GM08714 (cell line): Measurements from ENCODE around the gene ZNF804B.

Source experiments
- H3K4me3 ChIP-seq: fragments of 200-500 bp; sonication (Bioruptor generic); 2 replicates; pipeline ENCODE4 v1.5.1; 2014; ENCODE audit warnings: mild to moderate bottlenecking, low read length, inconsistent platforms
- ZNF274 ChIP-seq: IDR thresholded peaks from 2 replicates; pipeline ENCODE4 v1.6.1; 2012; ENCODE audit warnings: mild to moderate bottlenecking, low read depth, low read length

The ZNF804B gene

DNA sequence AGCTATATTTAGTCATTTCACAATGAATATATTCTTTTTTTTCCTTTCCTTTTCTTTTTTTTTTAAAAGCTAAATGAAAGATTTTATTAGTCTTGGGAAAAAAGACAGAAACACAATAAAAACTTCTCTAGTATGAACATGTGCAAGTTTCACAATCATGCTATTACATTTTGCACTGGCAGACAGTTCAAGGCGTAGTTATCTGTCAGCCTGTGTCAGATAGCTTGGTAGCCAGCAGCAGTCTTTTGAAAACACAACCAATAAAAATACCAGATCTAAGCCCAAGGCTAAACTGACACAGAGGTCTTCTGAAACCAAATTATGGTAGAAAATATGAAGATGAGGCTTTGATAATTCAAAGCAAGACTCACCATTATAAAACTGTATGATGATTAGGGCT, 241.8 kb downstream of the ZNF804B start:
- TF ChIP-seq ZNF274, result no peak
- no peak overlapping the region for H3K4me3 ChIP-seq

DNA sequence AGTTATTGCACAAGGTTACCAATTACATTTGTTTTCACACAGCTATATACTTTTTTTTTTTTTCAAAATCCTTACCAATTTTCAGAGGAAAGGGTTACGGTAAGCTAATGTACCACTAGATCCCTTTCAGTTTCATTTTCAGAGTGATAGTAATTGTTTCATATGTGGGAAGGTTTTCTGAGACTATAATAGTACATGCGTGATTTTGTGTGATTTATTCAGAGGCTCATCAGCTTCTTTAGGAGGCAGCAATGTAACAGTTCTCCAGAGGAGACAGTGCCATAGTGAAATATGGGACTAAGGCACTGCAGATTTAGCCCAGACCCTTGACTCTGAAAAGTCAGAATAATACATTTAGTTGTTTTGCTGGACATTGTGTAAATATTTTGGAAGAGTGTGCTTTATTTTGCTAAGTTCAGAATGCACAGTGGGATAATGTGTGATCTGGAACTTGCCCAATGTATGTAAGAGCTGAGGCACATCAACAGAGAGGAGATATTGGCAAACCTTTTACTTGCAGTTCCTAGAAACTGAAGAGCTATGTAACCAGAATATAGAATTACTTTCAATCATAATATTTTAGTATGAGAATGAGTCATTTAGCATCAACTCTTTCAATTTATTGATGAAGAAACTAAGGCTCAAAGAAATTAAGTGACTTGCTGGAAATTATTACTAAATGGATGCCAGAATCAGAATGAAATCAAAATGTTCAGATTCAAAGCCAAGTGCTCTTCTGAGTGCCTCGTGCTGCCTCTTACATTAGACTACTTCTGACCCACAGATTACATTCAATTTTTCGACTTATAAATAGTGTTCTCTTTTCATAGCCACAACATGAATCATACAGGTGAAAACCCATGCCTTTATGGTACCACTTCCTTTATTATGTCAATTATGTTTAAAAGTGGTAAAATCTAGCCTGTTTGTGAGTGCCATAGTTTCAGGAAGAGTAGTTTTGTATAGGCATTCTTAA, 243.8 kb downstream of the ZNF804B start:
- H3K4me3 ChIP-seq, result no peak overlapping the region

DNA sequence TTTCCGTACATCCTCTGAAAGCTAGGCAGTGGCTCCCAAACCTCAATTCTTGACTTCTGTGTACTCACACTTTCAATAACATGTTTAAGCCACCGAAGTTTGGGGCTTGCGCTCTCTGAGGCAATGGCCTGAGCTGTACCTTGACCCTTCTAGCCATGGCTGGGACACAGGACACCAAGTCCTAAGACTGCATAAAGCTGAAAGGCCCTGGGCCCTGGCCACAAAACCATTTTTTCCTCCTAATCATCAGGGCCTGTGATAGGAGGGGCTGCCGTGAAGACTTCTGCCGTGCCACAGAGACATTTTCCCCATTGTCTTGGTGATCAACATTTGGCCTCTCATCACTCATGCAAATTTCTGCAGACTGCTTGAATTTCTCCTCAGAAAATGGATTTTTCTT, 252.5 kb downstream of the ZNF804B start:
- no peak overlapping the region for H3K4me3 ChIP-seq
- TF ChIP-seq ZNF274, result no peak

More for the DNA sequence above, 243.8 kb downstream of the ZNF804B start:
- TF ChIP-seq ZNF274, result no peak

DNA sequence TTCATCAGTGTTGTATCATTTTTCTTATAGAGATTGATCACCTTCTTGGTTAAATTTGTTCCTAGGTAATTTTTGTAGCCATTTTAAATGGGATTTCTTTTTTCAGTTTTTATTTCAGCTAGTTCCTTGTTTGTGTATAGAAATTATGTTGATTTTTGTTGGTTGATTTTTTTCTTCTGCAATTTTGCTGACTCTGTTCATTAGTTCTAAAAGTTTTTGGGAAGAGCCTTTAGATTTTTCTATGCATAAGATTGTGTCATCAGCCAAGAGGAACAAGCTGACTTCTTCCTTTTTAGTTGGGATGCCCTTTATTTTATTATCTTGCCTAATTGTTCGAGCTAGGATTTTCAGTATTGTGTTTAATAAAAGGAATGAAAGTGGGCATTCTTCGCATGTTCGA, 258.2 kb downstream of the ZNF804B start:
- no peak overlapping the region for H3K4me3 ChIP-seq
- TF ChIP-seq ZNF274, result no peak

DNA sequence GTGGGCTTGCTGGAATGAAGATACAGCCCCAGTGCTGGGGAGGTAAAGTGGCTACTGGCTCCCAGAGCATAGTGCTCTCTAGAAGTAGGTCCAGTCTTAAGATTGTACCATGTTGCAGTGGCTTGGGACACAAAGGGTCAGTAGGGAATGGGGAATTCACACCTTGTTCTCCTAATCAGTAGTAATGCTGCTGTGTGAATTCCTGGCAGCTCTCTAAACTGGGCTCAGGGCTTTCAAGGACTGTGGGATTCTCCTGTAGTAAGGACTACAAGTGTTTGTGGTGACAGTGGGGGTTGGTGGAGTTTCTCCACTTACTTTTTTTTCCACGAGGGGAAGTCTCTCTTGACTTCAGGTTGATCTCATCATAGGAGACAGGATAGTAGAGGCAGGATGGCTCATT, 262.2 kb downstream of the ZNF804B start:
- no peak for TF ChIP-seq ZNF274
- no peak overlapping the region for H3K4me3 ChIP-seq

DNA sequence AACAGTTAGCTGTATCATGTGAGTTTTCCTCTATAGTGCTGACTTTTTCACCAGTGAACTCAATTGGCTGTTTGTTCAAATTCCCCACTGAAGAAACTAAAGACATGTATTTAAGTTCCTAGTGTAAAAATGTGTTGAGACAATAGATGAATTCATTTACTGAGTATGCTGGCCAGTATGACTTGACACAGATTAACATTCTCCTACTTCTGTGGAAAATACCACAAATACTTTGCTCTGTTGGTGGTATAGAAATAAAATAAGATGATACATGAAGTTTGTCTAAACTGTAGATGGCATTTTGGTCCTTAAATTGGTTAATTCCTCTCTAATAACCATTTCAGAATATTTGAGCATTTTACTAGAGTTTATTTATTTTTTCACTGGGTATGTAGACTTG, 263.7 kb downstream of the ZNF804B start:
- no peak overlapping the region for H3K4me3 ChIP-seq
- no peak for TF ChIP-seq ZNF274

DNA sequence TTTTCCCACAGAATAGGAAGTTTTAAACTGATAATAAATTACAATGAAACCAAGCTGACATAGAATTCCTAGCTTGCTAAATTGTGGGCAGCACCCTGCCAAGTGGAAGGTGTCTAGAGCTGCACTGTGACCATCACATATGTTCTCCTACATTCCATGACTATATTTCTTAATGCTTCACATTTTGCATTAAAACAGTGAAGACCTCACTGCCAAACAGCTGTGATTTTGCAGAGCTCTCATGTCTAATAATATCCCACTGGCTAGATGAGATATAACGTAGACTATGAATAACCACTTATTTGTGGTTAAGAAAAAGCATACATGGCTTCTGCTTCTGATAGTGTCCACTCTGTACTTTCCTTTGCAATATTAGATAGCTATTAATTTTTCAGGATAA, 264.4 kb downstream of the ZNF804B start:
- H3K4me3 ChIP-seq, result no peak overlapping the region
- no peak for TF ChIP-seq ZNF274

DNA sequence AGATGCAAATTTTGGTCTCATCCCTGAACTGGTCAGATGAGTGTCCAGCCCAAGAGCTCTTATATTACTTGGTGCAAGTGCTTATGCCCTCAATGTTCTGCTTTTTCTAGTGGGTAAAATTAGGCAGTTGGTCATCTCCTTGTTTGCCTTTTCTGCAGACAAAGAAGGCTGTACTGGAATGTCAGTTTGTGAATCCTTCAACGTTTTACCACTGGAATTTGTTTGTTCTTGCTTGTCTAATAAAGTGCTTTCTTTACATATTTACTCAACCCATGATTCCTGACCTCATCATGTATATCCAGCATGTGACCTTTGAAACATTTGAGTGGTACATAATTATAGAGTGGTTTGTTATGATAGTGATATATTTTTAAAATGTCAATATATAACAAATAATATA, 268.3 kb downstream of the ZNF804B start:
- H3K4me3 ChIP-seq, result no peak overlapping the region
- TF ChIP-seq ZNF274, result no peak

DNA sequence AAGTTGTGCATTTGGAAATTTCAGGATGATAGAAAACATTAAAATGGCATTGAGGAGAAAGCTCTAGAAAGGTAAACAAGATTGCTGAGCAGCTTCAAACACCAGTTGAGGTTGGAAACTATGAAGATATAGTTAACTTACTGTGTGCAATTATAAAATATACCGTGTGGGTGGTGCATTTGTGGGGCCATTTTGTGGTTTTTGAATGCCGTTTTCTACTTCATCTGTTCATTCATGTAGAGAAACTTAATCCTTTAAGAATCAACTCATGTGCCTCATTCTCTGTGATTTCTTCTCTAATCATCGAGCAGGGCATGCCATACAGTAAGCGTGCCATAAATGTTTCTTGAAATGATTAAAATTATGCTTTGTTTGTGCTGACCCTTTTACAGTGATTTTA, 268.8 kb downstream of the ZNF804B start:
- no peak for TF ChIP-seq ZNF274
- no peak overlapping the region for H3K4me3 ChIP-seq

DNA sequence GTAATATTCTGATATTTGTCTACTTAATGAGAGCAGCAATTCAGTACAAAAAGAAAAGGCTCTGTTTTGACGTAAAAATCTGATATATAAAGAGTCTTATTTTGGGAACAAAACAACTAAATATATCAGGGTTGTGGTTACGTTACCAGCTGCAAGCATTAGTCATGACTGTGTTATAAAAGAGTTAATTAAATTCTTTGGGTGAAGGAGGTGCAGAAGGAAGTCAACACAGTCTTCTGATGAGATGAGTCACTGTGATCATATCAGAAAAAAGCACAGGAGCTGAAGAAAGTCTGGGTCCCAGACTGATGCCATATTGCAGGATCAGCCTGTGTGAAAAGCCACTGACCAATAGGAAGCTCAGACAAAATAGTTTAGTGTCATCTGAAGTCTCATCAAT, 270.4 kb downstream of the ZNF804B start:
- no peak for TF ChIP-seq ZNF274
- H3K4me3 ChIP-seq, result no peak overlapping the region

DNA sequence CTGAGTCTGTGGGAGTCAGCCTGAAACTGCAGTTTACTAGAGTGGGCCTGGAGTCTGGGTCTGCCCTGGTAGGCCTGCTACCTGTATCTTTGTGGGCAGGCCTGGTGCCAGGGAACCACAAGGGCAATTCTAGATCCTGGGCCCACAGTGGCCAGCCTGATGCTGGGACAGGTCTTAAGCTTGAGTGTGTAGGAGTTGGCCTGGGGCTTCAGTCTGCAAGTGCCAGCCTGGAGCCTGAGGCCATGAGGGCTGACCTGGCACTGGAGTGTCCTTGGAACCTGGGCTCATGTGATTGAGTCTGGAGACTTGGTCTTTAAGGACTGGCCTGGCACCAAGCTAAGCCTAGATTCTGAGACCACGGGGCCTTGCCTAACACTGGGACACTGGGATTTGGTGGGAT, 281.7 kb downstream of the ZNF804B start:
- no peak overlapping the region for H3K4me3 ChIP-seq
- TF ChIP-seq ZNF274, result no peak

DNA sequence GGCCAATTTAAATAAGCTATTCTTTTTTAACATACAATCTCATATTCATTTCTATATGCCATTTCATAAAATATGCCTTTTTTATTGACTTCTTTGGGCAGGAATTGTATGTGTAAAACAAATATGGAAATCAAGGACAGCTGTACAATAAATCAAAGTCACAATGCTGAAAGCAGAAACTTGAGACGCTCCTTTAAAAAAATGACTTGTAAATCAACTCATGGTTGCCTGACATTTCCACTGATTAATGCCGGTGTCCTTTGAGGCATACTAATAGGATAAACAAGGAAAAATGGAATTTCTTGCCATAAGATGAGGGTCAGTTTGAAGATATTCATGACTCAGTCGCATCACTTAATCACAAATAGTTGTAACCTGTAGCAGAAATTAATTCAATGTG, 283.4 kb downstream of the ZNF804B start:
- H3K4me3 ChIP-seq, result no peak overlapping the region
- no peak for TF ChIP-seq ZNF274

DNA sequence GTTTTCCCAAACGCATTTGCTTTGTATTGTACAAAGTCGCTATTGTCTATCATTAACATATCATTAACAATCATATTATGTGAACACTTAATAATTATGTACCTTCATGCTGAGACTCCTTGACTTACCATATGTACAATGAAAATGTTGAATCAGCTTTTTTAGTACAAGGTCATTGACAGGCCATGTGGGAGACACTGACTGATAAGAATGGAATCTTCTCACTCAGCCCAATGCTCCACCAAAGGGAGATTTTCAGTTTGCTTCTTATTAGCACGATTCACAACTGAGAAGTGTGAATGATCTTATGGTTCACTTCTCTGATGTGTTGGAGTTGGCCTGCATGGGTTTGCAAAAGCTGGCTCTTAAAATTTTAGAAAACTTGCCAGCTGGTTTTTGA, 289.5 kb downstream of the ZNF804B start:
- TF ChIP-seq ZNF274, result no peak
- H3K4me3 ChIP-seq, result no peak overlapping the region

DNA sequence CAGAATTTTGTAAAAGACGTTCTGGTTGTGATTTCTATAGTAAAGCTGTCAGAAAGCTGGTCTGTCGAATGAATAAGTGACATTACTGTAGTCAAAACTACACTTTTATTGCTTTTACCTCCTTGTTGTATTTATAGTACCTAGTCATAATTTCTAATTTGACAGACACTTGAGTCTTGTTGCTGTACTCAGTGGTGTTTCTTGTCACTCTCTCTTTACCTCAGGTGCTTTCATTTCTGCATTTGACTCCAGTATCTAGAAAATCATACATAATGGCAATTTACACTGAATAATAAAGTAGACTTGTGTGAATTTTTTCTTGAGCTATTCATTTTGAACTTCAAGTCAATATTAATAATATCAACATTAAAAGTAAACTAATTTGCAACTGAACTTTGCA, 293.6 kb downstream of the ZNF804B start:
- no peak for TF ChIP-seq ZNF274

DNA sequence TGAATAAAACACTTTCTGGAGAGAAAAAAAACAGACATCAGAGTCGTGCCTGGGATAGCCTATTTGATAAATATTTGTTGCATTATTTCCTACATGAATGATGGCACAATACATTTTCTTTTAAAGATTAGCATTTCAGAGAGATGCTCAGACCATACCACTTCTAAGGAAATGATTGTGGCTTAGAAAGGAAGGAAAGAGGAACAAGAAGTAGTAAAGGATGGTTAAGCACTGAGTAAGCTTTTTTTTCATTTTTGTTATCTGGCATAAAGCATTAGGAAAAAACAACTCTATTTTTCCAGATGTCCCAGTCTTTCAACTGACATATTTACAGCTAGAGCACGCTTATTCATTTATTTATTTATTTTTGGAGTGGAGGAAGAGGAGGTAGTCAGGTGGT, 294.9 kb downstream of the ZNF804B start:
- TF ChIP-seq ZNF274, result no peak

More for the DNA sequence above, 293.6 kb downstream of the ZNF804B start:
- no peak overlapping the region for H3K4me3 ChIP-seq

More for the DNA sequence above, 294.9 kb downstream of the ZNF804B start:
- H3K4me3 ChIP-seq, result no peak overlapping the region
